Choroid plexus epithelial cell (primary cell): ENCODE measurements around the gene ARHGEF11.

ENCODE experiments used
- DNase-seq: peaks from one replicate; pipeline ENCODE4 v3.0.0-alpha.2; 2010; ENCODE audit warnings: low read depth
- H3K4me3 ChIP-seq: 2 replicates; pipeline ENCODE4 v1.5.1; 2011; ENCODE audit warnings: low read depth, mild to moderate bottlenecking, control low read depth, low read length, moderate library complexity
- CTCF ChIP-seq: conservative IDR thresholded peaks from 2 replicates; pipeline ENCODE4 v1.5.1; 2011; ENCODE audit warnings: low read depth, mild to moderate bottlenecking, control low read depth, inconsistent platforms, low read length, moderate library complexity

The ARHGEF11 gene

DNA sequence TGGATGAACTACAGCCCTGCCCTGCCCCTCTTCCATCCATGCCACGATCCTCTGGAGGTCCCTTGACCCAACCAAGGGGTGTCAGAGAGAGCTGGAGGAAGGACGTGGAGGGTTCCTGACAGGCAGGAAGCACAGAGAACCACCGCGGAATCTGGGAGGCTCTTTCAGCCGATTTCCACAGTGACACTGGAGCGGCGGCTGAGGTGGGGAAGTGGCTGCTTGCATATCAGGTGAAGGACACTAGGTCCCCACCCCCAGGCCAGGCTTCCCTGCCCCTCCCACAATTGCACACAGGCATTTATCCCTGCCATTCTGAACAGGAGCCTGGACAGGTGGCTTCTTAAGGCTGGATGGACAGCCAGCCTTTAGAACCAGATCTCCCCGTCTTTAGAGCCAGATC is 107.7 kb downstream of the ARHGEF11 start:
- no peak overlapping the region for H3K4me3 ChIP-seq
- DNase-seq = no peak
- TF ChIP-seq CTCF = no peak

GRCh38 chr1:156936721-156937220 is 108.8 kb downstream of the ARHGEF11 start:
- DNase-seq = no peak
- no peak overlapping the region for H3K4me3 ChIP-seq
- no peak for TF ChIP-seq CTCF

- DNase-seq = no peak
Measured at GRCh38 chr1:156936191-156936590, 109.4 kb downstream of the ARHGEF11 start.

GRCh38 chr1:156935505-156936128 is 109.9 kb downstream of the ARHGEF11 start:
- H3K4me3 ChIP-seq = no peak overlapping the region
- no peak for TF ChIP-seq CTCF
- no peak for DNase-seq

More at GRCh38 chr1:156936191-156936590, 109.4 kb downstream of the ARHGEF11 start:
- no peak overlapping the region for H3K4me3 ChIP-seq
- no peak for TF ChIP-seq CTCF

DNA sequence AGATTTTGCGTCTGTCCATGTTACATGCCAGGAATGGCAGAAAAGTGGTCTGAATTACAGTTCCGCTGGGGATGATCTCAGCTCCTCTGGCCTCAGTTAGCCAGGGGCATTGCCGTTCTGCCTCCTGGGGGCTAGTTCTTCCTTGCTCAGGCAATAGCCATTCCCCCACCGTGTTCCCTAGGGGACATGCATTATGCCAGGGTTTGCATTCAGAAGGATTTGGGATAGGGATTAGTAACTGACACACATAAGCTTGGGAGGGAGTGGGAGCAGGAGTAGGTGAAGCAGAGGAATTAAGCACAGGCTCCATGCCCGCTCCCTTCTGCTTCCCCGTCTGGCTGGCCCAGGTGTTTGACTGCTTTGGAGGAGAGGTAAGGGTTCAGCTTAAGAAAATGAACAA is 112.4 kb downstream of the ARHGEF11 start:
- no peak for TF ChIP-seq CTCF
- DNase-seq = no peak
- H3K4me3 ChIP-seq = no peak overlapping the region

DNA sequence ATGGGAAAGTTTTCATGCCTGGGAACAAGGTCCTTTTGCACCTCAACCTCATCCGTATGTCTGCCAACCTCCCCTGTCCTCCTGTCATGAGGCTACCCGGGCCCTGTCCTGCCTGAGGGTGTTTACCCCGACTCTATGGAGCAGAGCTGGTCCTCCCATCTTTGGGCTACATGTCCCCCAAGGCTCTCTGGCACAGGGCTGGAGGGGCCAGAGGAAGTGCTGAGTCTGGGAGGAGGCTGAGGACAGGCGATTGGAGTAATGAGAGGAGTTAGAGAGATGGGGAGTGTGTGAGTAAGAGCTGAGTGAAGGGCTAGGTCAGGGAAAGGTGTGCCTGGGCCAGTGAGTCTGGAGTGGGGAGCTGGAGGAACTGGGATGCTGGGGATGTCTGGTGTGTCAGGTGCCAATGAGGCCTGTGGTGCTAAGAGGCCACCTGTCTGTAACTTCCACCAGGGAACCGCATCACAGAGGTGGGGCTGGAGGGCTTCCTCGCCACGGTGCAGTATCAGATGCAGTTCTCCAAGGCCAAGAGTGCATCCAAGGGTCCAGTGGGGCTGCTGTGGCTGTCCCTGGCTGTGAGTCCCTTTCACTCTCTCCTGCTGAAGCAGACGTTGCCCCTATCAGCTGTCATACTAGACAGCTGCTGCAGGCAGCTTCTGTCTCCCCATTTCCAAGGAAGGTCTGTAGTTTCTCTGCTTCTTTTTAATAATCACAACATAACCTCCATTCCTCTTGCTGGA is 113.4 kb downstream of the ARHGEF11 start:
- H3K4me3 ChIP-seq = no peak overlapping the region
- DNase-seq = no peak
- no peak for TF ChIP-seq CTCF
